HG02571 (cell line): ENCODE data around the gene IGF1.
A peak's percentile ranks its signal among the peaks of the same experiment; 100 is the strongest.

ENCODE experiments used
- ATAC-seq: cut with Tn5 transposase; IDR thresholded peaks from one replicate; pipeline ENCODE4 v1.9.1; 2021; ENCODE audit warnings: mild to moderate bottlenecking, moderate library complexity; ENCODE audit not compliant: unreplicated experiment

IGF1 gene

GRCh38 chr12:102433304-102433703 is 47.1 kb downstream of the IGF1 start:
- no peak for ATAC-seq

DNA sequence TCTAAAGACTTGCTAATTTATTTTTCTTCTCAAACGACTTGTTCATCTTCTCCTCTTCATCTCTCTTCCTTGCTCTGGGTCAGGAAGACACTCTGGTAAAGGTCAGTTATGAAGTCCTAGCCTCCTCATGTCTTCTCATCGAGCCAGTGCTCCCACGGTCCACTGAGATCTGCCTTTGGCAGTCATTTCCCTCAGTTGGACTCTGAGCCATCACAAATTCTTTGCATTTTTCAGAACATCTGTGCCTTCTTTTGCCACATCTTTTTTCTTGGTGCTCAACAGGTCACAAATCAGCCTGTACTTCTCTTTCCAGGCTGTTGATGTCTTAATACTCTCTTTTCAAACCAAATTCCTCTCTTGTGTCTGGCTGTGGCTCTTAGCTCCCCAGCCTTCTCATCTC is 49.7 kb downstream of the IGF1 start:
- no peak for ATAC-seq

DNA sequence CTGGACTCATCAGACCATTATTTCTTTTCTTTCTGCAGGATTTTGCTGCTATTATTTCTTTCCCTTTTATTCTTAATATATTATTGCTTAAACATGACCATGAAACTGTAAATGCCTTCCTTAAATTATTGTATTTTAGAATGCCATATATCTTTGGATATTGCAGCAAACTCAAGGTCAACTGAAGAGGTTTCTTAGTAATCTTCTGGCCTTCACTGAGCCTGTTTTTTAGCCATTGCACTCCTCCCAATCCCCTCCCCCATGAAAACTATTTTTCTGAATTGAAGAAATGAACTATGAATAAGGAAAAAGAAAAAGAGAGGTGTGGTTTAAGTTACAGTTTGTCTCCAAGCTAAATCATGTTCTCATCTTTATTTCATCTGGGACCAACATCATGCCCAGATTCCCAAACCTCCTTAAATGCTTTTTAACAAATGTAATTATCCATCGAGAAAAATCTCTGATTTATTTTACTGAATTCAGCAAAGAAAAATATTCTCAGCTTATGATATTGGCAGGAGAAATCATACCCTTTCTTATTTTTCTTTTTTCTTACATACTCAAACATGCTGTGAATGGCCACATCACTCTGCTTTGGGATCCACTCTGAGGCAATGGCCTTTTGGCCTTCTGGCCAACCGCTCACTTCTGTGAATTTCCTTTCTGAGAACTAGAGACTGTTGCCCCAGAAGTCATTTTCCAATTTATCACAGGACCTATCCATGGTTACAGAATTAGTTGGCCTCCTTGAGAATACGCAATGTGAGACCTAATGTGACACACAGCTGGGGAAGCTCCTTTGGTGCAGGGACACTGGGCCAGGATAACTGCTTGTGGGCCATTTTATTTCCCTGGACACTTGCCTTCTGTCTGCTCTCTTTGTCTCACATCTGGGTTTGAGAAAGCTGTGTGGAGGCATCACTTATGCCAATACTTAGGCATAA is 50.9 kb downstream of the IGF1 start:
- ATAC-seq = no peak

DNA sequence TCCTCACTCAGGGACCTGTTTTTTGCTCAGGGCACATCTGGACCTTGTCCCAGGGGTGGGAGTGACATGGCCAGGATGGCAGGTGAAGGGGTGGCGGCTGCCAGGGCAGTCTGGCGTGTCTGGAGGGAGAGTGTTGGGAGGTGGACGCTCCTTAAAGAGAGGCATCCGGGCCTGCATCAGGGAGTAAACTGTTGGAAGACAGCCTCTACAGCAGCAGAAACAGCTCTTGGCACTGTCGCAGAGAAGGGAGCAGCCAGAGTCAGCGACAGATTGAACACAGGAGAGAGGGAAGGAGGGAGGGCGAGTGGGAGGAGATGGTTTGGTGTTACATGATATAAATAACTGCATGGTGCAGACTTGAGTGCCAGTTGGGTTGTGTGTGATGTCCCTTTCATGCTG is 52.8 kb downstream of the IGF1 start:
- no peak for ATAC-seq

DNA sequence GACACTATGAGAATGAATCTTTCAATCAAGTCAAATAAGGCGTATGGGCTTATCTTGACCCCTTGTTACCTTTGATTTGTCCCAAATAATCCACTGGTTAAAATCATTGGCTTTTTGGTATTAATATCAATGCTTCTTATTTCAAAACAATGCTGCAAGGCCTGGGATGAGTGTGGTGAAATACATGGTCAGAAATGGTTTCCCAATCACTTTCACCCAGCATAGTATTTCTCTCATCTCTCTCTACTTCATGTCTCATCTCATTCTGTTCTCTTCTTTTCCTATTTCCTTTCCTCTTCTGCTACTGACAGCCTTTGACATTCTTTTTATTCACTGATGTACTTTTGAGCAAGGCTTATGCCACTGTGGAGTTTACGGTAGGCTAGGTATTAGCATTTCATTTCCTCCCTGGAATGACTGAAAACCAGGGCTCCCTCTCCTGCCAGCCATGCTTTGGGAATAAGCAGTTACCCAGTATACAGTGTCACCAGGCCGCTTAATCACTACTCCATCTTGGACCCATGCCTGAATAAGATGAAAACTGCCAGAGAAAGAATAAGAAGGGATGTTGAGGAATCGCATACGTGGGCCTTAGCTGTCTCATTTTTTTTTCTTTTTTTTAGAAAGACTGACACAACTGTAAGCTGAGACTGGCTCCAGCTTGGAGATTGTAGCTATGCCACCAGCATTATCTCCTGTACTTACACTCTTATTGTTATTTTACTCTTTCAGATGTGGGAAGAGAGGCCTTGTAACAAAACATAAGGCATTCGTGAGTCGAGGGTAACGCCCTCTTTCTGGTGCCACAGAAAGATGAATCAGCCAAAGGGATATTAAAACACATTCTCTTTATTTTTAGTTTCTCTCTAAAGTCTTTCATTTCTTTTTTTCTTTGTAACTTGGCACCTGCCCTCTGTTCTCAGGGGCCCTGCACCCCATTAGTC is 53.5 kb downstream of the IGF1 start:
- no peak for ATAC-seq

DNA sequence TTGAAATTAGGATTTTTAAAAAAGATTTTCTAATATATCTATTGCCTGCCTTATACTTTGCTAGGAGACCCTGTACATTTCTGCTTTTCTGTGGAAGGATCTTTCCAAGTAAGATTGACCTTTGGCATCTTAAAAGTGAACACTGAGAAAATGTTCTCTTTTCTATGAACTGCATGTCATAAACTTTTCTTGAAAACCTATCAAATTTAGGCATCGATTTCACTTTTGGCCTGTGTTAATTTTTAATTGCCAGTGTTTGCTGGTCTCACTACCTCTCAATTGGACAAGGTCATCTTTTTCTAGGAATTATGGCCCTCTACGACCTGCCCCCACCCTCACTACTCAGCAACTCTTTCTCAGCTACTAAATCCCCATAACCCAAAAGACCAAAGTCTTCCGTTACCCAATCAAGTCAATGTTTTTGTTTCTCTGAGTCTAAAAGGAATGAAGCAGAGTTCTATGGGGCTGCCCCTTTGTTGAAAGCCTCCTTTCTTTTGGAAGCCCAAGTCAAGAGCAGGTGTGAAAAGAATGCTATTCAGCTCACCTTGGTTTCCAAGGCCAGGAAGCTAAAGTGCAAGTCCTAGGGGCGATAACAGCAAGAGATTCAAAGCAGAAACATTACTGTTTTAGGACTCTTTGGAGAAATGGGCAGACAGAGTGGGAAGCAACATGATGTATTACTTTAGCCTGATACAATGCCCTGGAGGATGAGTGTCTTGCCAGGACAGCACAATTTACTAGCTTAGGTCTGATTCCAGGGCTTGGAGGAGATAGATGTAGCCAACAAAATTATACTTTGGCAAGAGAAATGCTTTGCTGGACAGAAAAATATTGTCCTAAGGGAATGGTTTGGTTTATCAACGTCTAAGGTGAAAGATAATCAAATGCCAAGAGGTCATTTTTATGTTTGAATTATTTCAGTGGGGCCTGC is 55.0 kb downstream of the IGF1 start:
- ATAC-seq = no peak

- no peak for ATAC-seq
Measured at GRCh38 chr12:102423462-102423861, 56.9 kb downstream of the IGF1 start.

DNA sequence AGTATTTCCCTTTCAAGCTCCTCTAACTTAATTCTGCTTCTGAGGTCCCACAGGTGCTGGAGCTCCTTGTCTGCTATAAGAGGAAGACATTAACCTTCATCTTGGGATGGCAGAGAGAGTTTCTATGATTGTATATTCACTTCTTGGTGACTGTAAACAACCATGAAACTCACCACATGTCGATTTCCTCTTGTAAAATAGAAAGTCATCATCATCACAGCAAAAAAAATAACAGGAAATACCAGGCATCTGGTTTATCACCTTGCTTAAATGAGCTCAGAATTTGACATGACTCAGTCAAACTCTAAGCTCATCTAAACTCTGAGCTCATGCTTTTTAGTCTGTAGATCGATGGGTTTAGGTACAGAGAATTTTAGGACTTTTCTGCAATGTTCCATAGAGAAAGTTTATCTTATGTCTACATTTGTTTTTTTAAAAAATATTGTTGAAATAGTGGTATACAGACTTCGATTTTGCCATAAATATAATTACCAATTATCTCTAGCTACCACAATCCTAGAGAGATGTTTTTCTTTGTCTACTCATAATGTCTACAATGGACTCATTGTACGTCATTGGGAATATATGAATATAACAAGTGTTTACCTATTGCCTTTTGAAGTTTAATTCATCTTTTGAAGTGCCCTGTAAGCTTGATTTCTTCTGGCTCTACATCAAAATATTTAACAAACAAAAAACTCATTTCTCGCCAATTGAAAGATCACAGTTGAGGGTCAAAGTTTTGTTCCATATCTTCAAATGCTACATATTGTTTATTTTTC is 58.4 kb downstream of the IGF1 start:
- ATAC-seq = no peak

- no peak for ATAC-seq
Measured at GRCh38 chr12:102419094-102419764, 61.1 kb downstream of the IGF1 start.

GRCh38 chr12:102417055-102417454 is 63.3 kb downstream of the IGF1 start:
- no peak for ATAC-seq

- ATAC-seq = no peak
Measured at GRCh38 chr12:102415515-102415914, 64.8 kb downstream of the IGF1 start.

DNA sequence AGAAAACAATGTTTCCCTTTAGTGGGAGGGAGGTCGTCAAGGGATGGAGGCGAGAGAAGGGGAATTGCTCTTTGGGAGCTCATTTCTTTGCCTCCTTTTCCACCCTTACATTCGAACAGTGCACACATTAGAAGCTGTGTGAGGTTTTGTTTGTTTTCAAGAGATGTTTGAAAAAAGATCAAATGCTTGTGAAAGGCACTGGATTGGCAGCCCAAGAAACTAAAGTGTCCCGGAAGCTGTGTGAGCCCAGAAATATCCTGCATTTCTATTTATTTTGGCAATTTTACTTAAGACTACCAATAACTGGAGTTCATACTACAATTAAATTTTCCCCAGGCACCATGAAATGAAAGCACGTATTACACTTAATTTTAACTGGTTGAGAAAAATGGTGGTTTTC is 67.0 kb downstream of the IGF1 start:
- no peak for ATAC-seq

DNA sequence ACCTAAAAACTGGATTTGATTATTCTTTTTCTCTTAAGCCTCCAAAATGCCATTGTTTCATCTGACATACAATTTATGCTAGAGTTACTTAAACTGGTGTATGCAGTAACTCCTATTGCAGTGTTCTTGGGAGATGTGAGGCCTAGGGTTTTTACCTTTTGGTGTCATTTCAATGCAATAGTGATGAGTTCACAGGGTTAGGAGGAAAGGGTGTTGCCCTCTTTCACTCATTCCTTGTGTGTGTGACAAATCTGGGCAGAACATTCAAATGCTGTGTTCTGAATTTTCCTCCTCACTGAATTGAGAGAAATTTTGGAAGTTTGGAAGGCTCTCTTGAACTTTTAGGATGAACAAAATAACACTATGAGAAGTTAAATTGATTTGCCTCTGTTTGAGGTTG is 69.9 kb downstream of the IGF1 start:
- no peak for ATAC-seq

DNA sequence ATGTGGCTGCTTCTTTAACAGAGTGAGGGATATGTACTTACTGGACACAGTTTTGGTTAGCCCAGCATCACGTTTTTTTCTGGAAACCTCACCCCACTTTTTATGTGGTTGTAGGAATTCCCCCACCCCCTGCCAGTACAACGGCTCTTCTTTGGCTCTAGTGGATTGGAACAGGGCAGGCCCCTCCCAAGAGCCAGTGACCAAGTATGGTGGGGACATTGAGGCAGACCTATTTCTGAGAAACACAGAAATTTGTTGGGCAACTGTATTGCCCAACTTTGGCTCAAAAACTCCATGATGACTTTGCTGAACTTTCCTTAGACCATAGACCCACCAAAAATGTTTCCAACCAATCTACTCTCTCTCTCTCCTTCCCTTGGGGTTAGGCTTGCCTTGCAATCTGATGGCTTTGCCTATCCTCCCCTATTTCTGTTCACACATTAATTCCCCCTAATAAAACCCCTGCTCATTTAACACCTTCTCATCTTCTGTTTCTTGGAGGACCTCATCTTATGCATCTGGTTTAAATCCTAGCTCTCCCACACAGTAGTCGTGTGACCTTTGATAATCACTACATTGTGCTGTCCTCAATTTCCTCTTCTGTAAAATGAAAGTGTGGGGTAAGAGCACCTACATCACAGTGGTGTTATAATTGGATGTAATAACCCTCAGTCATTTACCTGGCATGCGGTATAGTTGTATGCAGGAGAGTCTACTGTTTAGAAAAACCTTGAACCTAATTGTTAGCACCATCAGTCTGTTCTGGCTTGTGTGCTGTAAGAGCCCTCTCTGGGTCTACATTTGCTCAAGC is 71.7 kb downstream of the IGF1 start:
- ATAC-seq = no peak

DNA sequence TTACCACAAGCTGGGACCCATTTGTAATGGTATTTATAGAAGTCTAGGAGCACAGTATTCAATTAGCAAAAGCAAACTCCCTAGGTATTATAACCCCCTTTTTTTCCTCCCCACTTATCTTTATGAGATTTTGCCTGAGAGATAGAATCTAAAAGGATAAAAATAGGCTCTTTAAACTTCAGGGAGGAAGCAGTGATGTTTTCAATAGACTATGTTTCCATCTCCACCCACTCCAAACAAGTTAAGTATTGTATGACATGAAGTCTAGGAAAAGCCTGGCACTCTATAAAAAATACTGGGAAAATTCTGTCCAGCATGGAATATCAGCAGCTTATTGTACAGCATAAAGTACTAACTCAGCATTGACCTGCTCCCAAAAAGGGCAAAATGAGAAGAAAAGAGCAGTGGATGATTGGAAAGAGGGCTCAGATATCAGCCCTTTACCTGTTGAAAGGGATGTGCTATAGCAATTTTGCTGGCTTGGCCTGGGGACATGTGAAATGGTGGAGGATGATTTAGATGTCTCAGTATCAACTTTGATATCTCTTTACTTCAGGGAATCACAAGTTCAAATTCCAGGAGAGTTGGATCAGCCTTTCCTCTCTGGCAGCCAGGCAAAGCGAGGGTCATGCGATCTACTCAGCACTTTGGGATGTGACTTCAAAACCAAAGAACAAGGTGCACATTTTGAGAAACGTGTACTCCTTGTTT is 72.4 kb downstream of the IGF1 start:
- no peak for ATAC-seq

GRCh38 chr12:102406033-102406584 is 74.3 kb downstream of the IGF1 start:
- peak; percentile 76 for ATAC-seq

- no peak for ATAC-seq
Measured at GRCh38 chr12:102401087-102401486, 79.3 kb downstream of the IGF1 start.

GRCh38 chr12:102399653-102400052 is 80.7 kb downstream of the IGF1 start:
- no peak for ATAC-seq
